ENCODE data around the gene KLHDC10.
A peak's percentile ranks its signal among the peaks of the same experiment; 100 is the strongest.
"Not testable (repeated sequence)": the region's sequence is repeated elsewhere in the genome, so short reads cannot be mapped to it uniquely, and the experiment has no call there.

Gene KLHDC10

GRCh38 chr7:130069978-130070860 lies at the start of gene KLHDC10:
TSS of gene KLHDC10 (plus strand) at chr7:130070534. CDS start at chr7:130070644, 110 bp downstream.
- peak; percentile 99 for DNase-seq

- DNase-seq: no peak
Observed at GRCh38 chr7:130021105-130021834, 49.1 kb upstream of the KLHDC10 start.

DNA sequence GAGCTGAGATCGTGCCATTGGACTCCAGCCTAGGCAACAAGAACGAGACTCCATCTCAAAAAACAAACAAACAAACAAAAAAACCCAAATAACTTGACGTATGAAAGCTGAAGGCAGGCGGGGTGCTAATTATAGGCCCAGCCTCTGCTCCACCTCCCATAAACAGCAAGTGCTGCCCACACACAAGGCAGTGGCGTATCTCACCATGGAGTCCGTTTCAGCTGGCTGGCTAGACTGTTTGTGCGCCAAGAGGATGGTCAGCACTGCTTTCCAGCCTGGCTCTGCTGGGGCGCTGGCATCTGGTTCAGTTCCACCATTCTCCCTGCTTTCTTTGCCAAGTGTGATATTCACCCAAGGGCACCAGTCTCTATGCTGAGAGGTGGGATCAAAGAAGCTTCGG lies 48.2 kb upstream of the KLHDC10 start:
- DNase-seq: no peak

GRCh38 chr7:130022623-130023175 lies 47.6 kb upstream of the KLHDC10 start:
- DNase-seq: no peak

GRCh38 chr7:130024390-130024789 lies 45.9 kb upstream of the KLHDC10 start:
- DNase-seq: no peak

- DNase-seq: no peak
Observed at GRCh38 chr7:130032698-130033097, 37.6 kb upstream of the KLHDC10 start.

GRCh38 chr7:130037703-130038102 lies 32.6 kb upstream of the KLHDC10 start:
- DNase-seq: no peak

DNA sequence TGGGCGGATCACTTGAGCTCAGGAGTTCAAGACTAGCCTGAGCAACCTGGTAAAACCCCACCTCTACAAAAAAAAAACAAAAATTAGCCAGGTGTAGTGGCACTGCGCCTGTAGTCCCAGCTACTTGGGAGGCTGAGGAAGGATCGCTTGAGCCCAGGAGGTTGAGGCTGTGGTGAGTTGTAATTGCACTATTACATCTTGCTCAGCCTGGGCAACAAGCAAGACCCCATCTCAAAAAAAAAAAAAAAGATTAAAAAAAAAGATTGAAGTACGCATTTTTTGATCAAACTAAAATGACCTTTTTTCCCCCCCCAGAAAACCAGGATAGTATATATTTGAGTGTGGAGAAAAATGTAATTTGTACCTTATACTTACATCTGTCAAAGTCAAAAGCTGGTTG lies 29.8 kb upstream of the KLHDC10 start:
- DNase-seq: no peak

- DNase-seq: no peak
Observed at GRCh38 chr7:130047831-130048230, 22.5 kb upstream of the KLHDC10 start.

GRCh38 chr7:130048906-130049305 lies 21.4 kb upstream of the KLHDC10 start:
- no peak for DNase-seq

GRCh38 chr7:130052250-130052649 lies 18.1 kb upstream of the KLHDC10 start:
- not testable (repeated sequence) for DNase-seq

- not testable (repeated sequence) for DNase-seq
Observed at GRCh38 chr7:130055198-130055597, 15.1 kb upstream of the KLHDC10 start.

DNA sequence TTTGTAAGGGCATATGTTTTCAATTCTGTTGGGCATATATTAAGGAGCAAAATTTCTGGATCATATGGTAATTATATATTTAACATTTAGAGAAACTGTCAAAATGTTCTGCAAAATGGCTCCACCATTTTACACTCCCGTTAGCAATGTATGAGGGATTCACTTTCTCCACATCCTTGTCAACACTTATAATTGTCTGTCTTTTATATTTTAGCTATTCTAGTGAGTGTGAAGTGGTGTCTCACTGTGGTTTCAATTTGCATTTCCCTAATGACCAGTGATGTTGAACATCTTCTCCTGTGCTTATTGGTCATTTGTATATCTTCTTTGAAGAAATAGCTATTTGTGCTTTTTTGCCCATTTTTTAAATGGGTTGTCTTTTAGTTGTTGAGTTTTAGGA lies 8.1 kb upstream of the KLHDC10 start:
- DNase-seq: no peak

- DNase-seq: peak; percentile 55
Observed at GRCh38 chr7:130063036-130063435, 7.3 kb upstream of the KLHDC10 start.

DNA sequence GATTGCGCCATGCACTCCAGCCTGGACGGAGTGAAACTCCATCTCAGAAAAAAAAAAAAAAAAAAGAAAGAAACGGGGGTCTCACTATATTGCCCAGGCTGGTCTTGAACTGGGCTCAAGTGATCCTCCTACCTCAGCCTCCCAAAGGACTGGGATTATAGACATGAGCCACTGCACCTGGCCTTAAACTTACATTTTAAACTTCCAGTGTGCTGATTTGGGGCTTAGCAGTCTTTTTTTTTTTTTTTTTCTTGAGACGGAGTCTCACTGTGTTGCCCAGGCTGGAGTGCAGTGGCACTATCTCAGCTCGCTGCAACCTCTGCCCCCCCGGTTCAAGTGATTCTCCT lies 5.8 kb upstream of the KLHDC10 start:
- DNase-seq: not testable (repeated sequence)

DNA sequence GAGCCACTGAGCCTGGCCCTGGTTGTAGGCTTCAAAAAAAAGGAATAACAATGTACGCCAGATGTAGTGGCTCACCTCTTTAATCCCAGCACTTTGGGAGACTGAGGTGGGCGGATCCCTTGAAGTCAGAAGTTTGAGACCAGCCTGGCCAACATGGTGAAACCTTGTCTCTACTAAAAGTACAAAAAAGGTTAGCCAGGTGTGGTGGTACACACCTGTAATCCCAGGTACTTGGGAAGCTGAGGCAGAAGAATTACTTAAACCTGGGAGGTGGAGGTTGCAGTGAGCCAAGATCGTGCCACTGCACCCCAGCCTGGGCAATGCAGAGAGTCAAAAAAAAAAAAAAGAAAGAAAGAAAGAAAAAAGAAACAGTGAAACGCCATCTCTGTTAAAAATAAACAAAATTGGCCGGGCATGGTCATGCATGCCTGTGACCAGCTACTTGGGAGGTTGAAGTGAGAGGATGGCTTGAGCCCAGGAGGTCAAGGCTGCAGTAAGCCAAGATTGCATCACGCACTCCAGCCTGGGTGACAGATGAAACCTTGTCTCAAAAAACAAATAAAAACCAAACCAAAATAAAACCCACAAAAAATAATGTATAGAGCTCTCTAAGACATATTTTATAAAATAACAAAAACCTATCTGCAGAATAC lies 4.7 kb upstream of the KLHDC10 start:
- DNase-seq: no peak

GRCh38 chr7:130069179-130069977 lies 956 bp upstream of the KLHDC10 start:
- no peak for DNase-seq

DNA sequence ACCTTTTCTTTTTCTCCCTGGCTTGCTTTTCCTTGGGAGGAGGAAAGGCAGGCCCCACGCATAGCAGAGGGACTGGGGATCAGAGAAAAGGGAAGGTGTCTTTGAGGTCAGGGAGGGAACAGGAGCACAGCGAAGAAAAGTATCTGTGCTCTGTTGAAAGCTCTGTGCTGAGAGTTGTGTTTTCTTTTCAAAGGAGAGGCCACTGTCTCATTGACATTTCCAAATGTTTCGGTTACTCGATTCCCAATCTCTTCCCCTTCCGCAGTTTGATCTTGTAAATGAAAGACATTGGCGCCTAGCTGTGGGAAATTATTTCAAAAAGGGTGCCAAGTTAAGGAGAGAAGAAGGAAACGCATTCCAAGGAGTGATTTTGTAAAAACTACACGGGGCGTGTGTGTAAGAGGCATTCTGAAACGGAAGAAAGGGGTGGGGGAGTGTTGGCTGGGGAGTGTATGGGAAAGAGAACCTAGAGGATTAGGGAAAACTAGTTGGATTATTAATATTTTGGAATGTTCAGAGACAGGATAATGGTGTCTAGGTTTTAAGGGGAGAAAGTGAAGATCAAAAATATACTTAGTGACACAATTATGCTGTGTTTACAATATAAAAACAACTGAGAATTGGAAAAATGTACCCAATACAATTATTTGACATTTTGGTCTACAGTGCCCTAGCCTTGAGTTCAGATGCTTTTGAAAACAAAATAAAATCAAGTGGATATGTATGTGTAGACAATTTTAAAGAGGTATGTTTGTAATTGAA lies 708 bp downstream of the KLHDC10 start:
- no peak for DNase-seq

GRCh38 chr7:130071701-130072622 lies 1.6 kb downstream of the KLHDC10 start:
- DNase-seq: peak; percentile 81

DNA sequence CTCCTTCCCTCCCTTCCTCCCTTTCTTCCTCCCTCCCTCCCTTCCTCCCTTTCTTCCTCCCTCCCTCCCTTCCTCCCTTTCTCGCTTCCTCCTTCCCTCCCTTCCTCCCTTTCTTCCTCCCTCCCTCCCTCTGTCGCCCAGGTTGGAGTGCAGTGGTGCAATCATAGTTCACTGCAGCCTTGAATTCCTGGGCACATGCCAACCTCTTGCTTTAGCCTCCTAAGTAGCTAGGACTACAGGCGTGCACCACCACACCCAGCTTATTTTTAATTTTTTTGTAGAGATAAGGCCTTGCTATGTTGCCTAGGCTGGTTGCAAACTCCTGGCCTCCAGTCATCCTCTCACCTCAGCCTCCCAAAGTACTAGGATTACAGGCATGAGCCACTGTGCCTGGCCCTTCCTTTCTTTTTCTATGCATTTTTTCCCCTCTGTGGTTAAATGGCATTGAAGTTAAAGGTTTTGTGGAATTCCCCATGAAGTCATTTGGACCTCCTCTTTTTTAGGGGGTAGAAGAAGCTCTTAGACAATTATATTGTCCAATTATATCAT lies 9.6 kb downstream of the KLHDC10 start:
- DNase-seq: no peak

Measured in retina (tissue), 1 donor.